HepG2 (cell line): Measurements from ENCODE around the gene AFF4. TPM values are rescaled to one million over a fixed set of nuclear protein-coding genes. Genes with fewer than 3 reads are reported as not detected.

Source experiments
- CEBPG ChIP-seq: IDR thresholded peaks from 2 replicates; pipeline ENCODE4 v1.6.1; 2016
- HDAC6 ChIP-seq: fragments of 200-600 bp; sonication (generic); IDR thresholded peaks from 2 replicates; pipeline ENCODE4 v1.7.0; 2017; ENCODE audit warnings: mild to moderate bottlenecking, antibody characterized with exemption, low read length, low read depth
- HNF4G ChIP-seq, 2 experiments: sonication (generic) in 1 of 2; formaldehyde crosslinking in 1 of 2; IDR thresholded peaks; 2 replicates each; pipeline versions ENCODE4 v1.4.0 to v1.6.1; 2011 to 2020; ENCODE audit warnings: borderline replicate concordance in 2 of 2, low read depth in 2 of 2, mild to moderate bottlenecking in 2 of 2, low read length in 1 of 2, missing genetic modification reagents in 1 of 2, moderate library complexity in 1 of 2
- NFIB ChIP-seq: sonication (generic); formaldehyde crosslinking; IDR thresholded peaks from 2 replicates; pipeline ENCODE4 v1.9.0; 2021; ENCODE audit warnings: missing genetic modification reagents, mild to moderate bottlenecking, borderline replicate concordance
- PHF5A ChIP-seq: IDR thresholded peaks from one replicate; pipeline ENCODE4 v1.6.1; 2018; ENCODE audit warnings: low read depth, missing genetic modification reagents; ENCODE audit not compliant: unreplicated experiment
- PRMT3 ChIP-seq: sonication (generic); formaldehyde crosslinking; IDR thresholded peaks from 2 replicates; pipeline ENCODE4 v1.8.1; 2022; ENCODE audit warnings: low read depth, mild to moderate bottlenecking, moderate library complexity, missing genetic modification reagents, borderline replicate concordance
- RFX5 ChIP-seq: IDR thresholded peaks from 2 replicates; pipeline ENCODE4 v1.6.1; 2011; ENCODE audit warnings: low read depth, low read length, improper control_type of control experiment
- SIX1 ChIP-seq: sonication (generic); formaldehyde crosslinking; IDR thresholded peaks from 2 replicates; pipeline ENCODE4 v1.4.0; 2020; ENCODE audit warnings: missing genetic modification reagents, borderline replicate concordance
- SSRP1 ChIP-seq: IDR thresholded peaks from 2 replicates; pipeline ENCODE4 v1.6.1; 2016; ENCODE audit warnings: control low read depth
- TP53 ChIP-seq: sonication (generic); formaldehyde crosslinking; conservative IDR thresholded peaks from 2 replicates; pipeline ENCODE4 v1.4.0; 2020; ENCODE audit warnings: missing genetic modification reagents
- ZEB1 ChIP-seq: IDR thresholded peaks from 2 replicates; pipeline ENCODE4 v1.6.1; 2012; ENCODE audit warnings: mild to moderate bottlenecking, low read depth, inconsistent platforms; ENCODE audit not compliant: insufficient replicate concordance
- ZMYM4 ChIP-seq: sonication (generic); formaldehyde crosslinking; IDR thresholded peaks from 2 replicates; pipeline ENCODE4 v1.8.1; 2023; ENCODE audit warnings: mild to moderate bottlenecking, missing genetic modification reagents
- ZNF124 ChIP-seq: sonication (generic); formaldehyde crosslinking; IDR thresholded peaks from 2 replicates; pipeline ENCODE4 v1.4.0; 2020; ENCODE audit warnings: missing genetic modification reagents
- polyA plus RNA-seq, 8 experiments: library from polyadenylated mRNA; depleted of rRNA in 3 of 8; stranded (reverse) in 7 of 8; unstranded in 1 of 8; fragments of >200 nt; fragmentation: Illumina TruSeq in 4 of 8; extraction: Trizol in 4 of 8; gene quantifications; 2 replicates each; pipeline versions ENCODE4 v1.2.1 to v1.2.3, GENCODE V29; 2011 to 2016; ENCODE audit warnings: low read depth in 4 of 8, missing spikeins in 1 of 8, mixed read lengths in 1 of 8; ENCODE audit not compliant: insufficient read depth in 1 of 8
- total RNA-seq, 5 experiments: library from RNA; depleted of rRNA; stranded (reverse); fragments of >200 nt; fragmentation: Illumina TruSeq; extraction: Trizol; gene quantifications; 2 replicates each; pipeline ENCODE4 v1.2.3, GENCODE V29; 2016; ENCODE audit warnings: low read depth in 1 of 5
- TF ChIP-seq, protein P1 (sequence below): IDR thresholded peaks from 2 replicates; pipeline ENCODE4 v1.6.1; 2016; ENCODE audit warnings: low read depth, control low read depth
- TF ChIP-seq, protein P2 (sequence below): sonication (generic); formaldehyde crosslinking; IDR thresholded peaks from 2 replicates; pipeline ENCODE4 v1.5.0; 2020; ENCODE audit warnings: mild to moderate bottlenecking, missing genetic modification reagents

The AFF4 gene
- total and polyA plus RNA-seq, 2 of the 13 experiments (the other 11 are each of a cell fraction or from before 2014, with no cell fraction given): 22.1 to 25.5 TPM

DNA sequence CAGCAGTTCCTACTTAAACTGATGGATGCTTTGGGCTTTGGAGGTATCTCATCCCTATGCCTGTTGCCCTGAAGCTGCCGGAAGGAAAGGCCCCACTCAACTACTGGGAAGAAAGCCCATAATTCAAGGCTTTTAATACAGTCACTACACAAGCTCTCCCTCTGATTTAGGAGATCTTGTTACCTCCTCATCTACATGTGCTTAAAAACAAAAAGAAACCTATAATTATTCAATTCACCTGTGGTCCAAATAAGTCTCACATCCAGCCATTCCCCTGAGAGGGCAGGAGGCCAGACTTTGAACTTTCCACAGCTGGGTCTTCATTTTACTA, 90.7 kb downstream of the AFF4 start (continued):
- TF ChIP-seq ZMYM4: no peak
- peak; percentile 11; the same call in 1 of the 2 replicates for TF ChIP-seq HNF4G (IDR thresholded peaks at IDR 0.05; ENCODE audit: borderline replicate concordance, low read depth, low read length)
- no peak for TF ChIP-seq HNF4G (CRISPR knock-in tag; IDR thresholded peaks at IDR 0.05; ENCODE audit: borderline replicate concordance, low read depth)
- TF ChIP-seq CEBPG (CRISPR knock-in tag): no peak
- no peak for TF ChIP-seq NFIB (CRISPR knock-in tag)
- no peak for TF ChIP-seq TP53 (CRISPR knock-in tag)
- TF ChIP-seq PRMT3 (CRISPR knock-in tag): no peak
- 0 out of 2 replicates have a peak, but pooled peaks have one; percentile 38 for TF ChIP-seq SSRP1 (CRISPR knock-in tag)
- TF ChIP-seq, protein P1, sequence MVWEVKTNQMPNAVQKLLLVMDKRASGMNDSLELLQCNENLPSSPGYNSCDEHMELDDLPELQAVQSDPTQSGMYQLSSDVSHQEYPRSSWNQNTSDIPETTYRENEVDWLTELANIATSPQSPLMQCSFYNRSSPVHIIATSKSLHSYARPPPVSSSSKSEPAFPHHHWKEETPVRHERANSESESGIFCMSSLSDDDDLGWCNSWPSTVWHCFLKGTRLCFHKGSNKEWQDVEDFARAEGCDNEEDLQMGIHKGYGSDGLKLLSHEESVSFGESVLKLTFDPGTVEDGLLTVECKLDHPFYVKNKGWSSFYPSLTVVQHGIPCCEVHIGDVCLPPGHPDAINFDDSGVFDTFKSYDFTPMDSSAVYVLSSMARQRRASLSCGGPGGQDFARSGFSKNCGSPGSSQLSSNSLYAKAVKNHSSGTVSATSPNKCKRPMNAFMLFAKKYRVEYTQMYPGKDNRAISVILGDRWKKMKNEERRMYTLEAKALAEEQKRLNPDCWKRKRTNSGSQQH (CRISPR knock-in tag): 0 out of 2 replicates have a peak, but pooled peaks have one; percentile 2
- no peak for TF ChIP-seq RFX5
- peak; percentile 1 for TF ChIP-seq PHF5A (CRISPR knock-in tag)
- TF ChIP-seq ZNF124 (CRISPR knock-in tag): 0 out of 2 replicates have a peak, but pooled peaks have one; percentile 13
- TF ChIP-seq HDAC6: no peak
- TF ChIP-seq SIX1 (CRISPR knock-in tag): 0 out of 2 replicates have a peak, but pooled peaks have one; percentile 25
- peak; percentile 12 for TF ChIP-seq ZEB1
- TF ChIP-seq, protein P2, sequence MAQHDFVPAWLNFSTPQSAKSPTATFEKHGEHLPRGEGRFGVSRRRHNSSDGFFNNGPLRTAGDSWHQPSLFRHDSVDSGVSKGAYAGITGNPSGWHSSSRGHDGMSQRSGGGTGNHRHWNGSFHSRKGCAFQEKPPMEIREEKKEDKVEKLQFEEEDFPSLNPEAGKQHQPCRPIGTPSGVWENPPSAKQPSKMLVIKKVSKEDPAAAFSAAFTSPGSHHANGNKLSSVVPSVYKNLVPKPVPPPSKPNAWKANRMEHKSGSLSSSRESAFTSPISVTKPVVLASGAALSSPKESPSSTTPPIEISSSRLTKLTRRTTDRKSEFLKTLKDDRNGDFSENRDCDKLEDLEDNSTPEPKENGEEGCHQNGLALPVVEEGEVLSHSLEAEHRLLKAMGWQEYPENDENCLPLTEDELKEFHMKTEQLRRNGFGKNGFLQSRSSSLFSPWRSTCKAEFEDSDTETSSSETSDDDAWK: no peak
